ENCODE measurements around the gene GBP1. TPM values are rescaled to one million over a fixed set of nuclear protein-coding genes. Genes with fewer than 3 reads are reported as not detected.

Gene GBP1
- total RNA-seq, 3 donors from 2014 or later: 12.9 to 39.0 (median 25.5) TPM

- Histone ChIP-seq H3K9me3 (no peaks in the 10 kb centered on the region), H3K4me3 (no peak overlapping the region), H3K4me1 (ENCODE audit: low read depth) (no peaks in the 10 kb centered on the region), H3K36me3 (ENCODE audit: low read depth) (no peaks in the 10 kb centered on the region)
- intact Hi-C loops (cut with DNase I, micrococcal nuclease): no loop called here
- TF ChIP-seq CTCF (IDR thresholded peaks at IDR 0.05): no peak
- no peak for ATAC-seq
- DNase-seq: no peak
Observed at GRCh38 chr1:89102021-89102420, 37.0 kb upstream of the GBP1 start.

DNA sequence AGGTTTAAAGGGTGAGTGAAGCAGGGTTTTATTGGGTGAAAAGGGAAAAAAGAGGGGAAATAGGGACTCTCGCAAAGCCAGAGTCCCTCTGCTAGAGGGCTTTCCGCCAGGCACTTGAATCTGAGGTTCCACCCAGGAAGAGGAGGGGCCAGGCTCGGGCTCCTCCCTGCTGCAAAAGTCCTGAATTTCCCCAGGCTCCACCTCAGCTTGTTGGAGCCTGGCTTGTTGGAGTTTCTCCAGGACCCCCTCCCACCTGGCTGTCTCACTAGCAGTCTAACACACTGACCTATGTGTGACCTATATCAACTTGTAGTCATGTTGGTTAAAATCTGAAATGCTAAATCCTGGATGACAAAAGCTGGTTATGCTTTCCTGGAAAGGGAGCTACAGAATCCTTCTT is 35.4 kb upstream of the GBP1 start:
- Histone ChIP-seq H3K9me3 (peaks cover 6% of the 10 kb centered on the region), H3K4me1 (ENCODE audit: low read depth) (no peaks in the 10 kb centered on the region), H3K36me3 (ENCODE audit: low read depth) (no peaks in the 10 kb centered on the region), H3K4me3 (no peak overlapping the region)
- no peak for ATAC-seq
- intact Hi-C loops (cut with DNase I, micrococcal nuclease): no loop called here
- no peak for TF ChIP-seq CTCF (IDR thresholded peaks at IDR 0.05)
- no peak for DNase-seq

DNA sequence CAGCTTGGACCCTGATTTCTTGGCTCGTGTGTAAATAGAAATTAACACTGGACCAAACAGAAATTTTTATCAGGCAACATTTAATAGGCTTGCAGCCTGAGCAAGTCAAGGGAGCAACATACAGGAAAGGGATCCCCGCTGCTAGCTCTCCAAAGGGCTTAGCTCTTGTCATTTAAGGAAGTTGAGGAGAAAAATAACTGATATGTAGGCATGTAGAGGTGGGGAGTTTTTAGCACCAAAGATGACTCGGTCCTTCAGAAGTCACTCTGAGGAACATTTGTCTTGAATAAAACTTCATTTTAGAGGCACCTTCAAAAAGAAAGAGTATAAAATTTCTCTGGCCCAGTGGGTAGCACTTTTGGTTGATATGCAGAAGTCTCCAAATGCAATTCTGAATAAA is 33.8 kb upstream of the GBP1 start:
- H3K4me3 ChIP-seq: no peak overlapping the region
- H3K9me3 ChIP-seq: peaks cover 6% of the 10 kb centered on the region
- no peak for TF ChIP-seq CTCF (IDR thresholded peaks at IDR 0.05)
- no peak for DNase-seq
- no peak for ATAC-seq
- no peaks in the 10 kb centered on the region for H3K36me3 ChIP-seq (ENCODE audit: low read depth)
- intact Hi-C loops (cut with DNase I, micrococcal nuclease): no loop called here
- H3K4me1 ChIP-seq (ENCODE audit: low read depth): no peaks in the 10 kb centered on the region

GRCh38 chr1:89095737-89096136 is 30.7 kb upstream of the GBP1 start:
- H3K4me3 ChIP-seq: no peak overlapping the region
- H3K9me3 ChIP-seq: peaks cover 6% of the 10 kb centered on the region
- TF ChIP-seq CTCF (IDR thresholded peaks at IDR 0.05): no peak
- H3K4me1 ChIP-seq (ENCODE audit: low read depth): no peaks in the 10 kb centered on the region
- intact Hi-C loops (cut with DNase I, micrococcal nuclease): no loop called here
- no peaks in the 10 kb centered on the region for H3K36me3 ChIP-seq (ENCODE audit: low read depth)
- DNase-seq (no peak), ATAC-seq (no peak)

GRCh38 chr1:89089962-89090361 is 25.0 kb upstream of the GBP1 start:
- DNase-seq: no peak
- no peak for ATAC-seq
- Histone ChIP-seq H3K4me1 (ENCODE audit: low read depth) (no peaks in the 10 kb centered on the region), H3K9me3 (no peaks in the 10 kb centered on the region), H3K4me3 (no peak overlapping the region), H3K36me3 (ENCODE audit: low read depth) (no peaks in the 10 kb centered on the region)
- intact Hi-C loops (cut with DNase I, micrococcal nuclease): loop anchor here in 1 of 2 donors (10.0 kb wide), 1 partner anchor 275 kb away; the partner anchor contains the start of gene GBP6
- TF ChIP-seq CTCF (IDR thresholded peaks at IDR 0.05): no peak

GRCh38 chr1:89088572-89088971 is 23.6 kb upstream of the GBP1 start:
- no peak for TF ChIP-seq CTCF (IDR thresholded peaks at IDR 0.05)
- ATAC-seq (no peak), DNase-seq (peak in 1 of 3 donors; percentile 39)
- Histone ChIP-seq H3K36me3 (ENCODE audit: low read depth) (no peaks in the 10 kb centered on the region), H3K9me3 (no peaks in the 10 kb centered on the region), H3K4me3 (no peak overlapping the region), H3K4me1 (ENCODE audit: low read depth) (no peaks in the 10 kb centered on the region)
- intact Hi-C loops (cut with DNase I, micrococcal nuclease): loop anchor here in 1 of 2 donors (10.0 kb wide), 1 partner anchor 276 kb away; the partner anchor contains the start of gene GBP6

All from mucosa of descending colon (tissue), 3 donors.